K562 (cell line): ENCODE data around the gene ALG8. TPM values are rescaled to one million over a fixed set of nuclear protein-coding genes. Genes with fewer than 3 reads are reported as not detected.

ENCODE experiments used
- ATAC-seq: fragments of 200-7000 bp; cut with Tn5 transposase; 3 replicates; pipeline ENCODE4 v1.9.1; 2020; ENCODE audit warnings: moderate library complexity
- BruUV-seq: library from RNA; stranded (reverse); fragments of 400-500 nt; replicated peaks from 2 replicates; lab custom pipeline; 2021; lab: Mats Ljungman, UMichigan
- CTCF ChIA-PET: fragments of 300-600 bp; formaldehyde crosslinking; extraction: SDS; loops from one replicate; lab custom pipeline; 2021; ENCODE audit warnings: low intra/inter-chr PET ratio; lab: Yijun Ruan, JAX
- POLR2A ChIA-PET: fragments of 300-600, 350-650 bp; sonication (Branson Sonifier 250); formaldehyde crosslinking; extraction: SDS; loops from one replicate; lab custom pipeline; 2021; ENCODE audit warnings: antibody characterized with exemption, inconsistent platforms; lab: Yijun Ruan, JAX
- DNase-seq, 4 experiments: peaks; one replicate each; pipeline versions ENCODE4 v3.0.0 to v3.0.0-alpha.2; 2011 to 2018; ENCODE audit warnings: low spot score in 3 of 4, mixed read lengths in 3 of 4; ENCODE audit errors: extremely low read depth in 1 of 4
- FAIRE-seq: peaks from 2 replicates; lab custom pipeline; 2011; peaks lifted over from hg19 to GRCh38; lab: Jason Lieb, UNC
- H2AFZ ChIP-seq: 2 replicates; pipeline ENCODE4 v1.6.0; 2011; ENCODE audit warnings: low read depth, low read length, control low read depth, inconsistent platforms
- H3K27ac ChIP-seq: fragments of 200-600 bp; 3 replicates; pipeline ENCODE4 v1.8.0; 2011; ENCODE audit warnings: low read depth, mild to moderate bottlenecking, control low read depth, inconsistent platforms, low read length, moderate library complexity, mixed read lengths; ENCODE audit errors: extremely low read depth
- H3K27me3 ChIP-seq, 2 experiments: fragments of 300-600 bp in 1 of 2; 2 replicates in 1 of 2; 3 replicates in 1 of 2; pipeline versions ENCODE4 v1.6.0 to v1.8.0; 2011; ENCODE audit warnings: inconsistent platforms in 2 of 2, low read length in 2 of 2, mild to moderate bottlenecking in 1 of 2, mixed read lengths in 1 of 2, moderate library complexity in 1 of 2; ENCODE audit not compliant: control insufficient read depth in 2 of 2, insufficient read depth in 2 of 2
- H3K36me3 ChIP-seq: fragments of 300-600 bp; 3 replicates; pipeline ENCODE4 v1.8.0; 2011; ENCODE audit warnings: mild to moderate bottlenecking, low read length, inconsistent platforms; ENCODE audit not compliant: control insufficient read depth, insufficient read depth
- H3K4me1 ChIP-seq, 2 experiments: fragments of 200-600 bp in 1 of 2; replicated peaks in 1 of 2; 2 replicates in 1 of 2; 3 replicates in 1 of 2; pipeline versions ENCODE4 v1.5.1 to v1.8.0; 2011; ENCODE audit warnings: inconsistent platforms in 2 of 2, low read length in 2 of 2, mild to moderate bottlenecking in 1 of 2, mixed read lengths in 1 of 2, moderate library complexity in 1 of 2; ENCODE audit not compliant: control insufficient read depth in 2 of 2, insufficient read depth in 2 of 2
- H3K4me2 ChIP-seq: 2 replicates; pipeline ENCODE4 v1.6.1; 2011; ENCODE audit warnings: low read length, control low read depth, inconsistent platforms, mixed read lengths; ENCODE audit not compliant: insufficient read depth
- H3K4me3 ChIP-seq: fragments of 200-600 bp; sonication (generic), shearing (Covaris generic); 2 replicates; pipeline ENCODE4 v1.5.1; 2016; ENCODE audit warnings: control low read depth, inconsistent platforms
- H3K79me2 ChIP-seq: fragments of 200-600 bp; 3 replicates; pipeline ENCODE4 v1.8.0; 2011; ENCODE audit warnings: low read length, inconsistent platforms; ENCODE audit not compliant: control insufficient read depth, insufficient read depth
- H3K9ac ChIP-seq, 2 experiments: 2 replicates each; pipeline versions ENCODE4 v1.6.0 to v1.6.1; 2011; ENCODE audit warnings: low read depth in 2 of 2, low read length in 2 of 2, control low read depth in 1 of 2, inconsistent platforms in 1 of 2, mild to moderate bottlenecking in 1 of 2, mixed read lengths in 1 of 2; ENCODE audit not compliant: insufficient read depth in 1 of 2
- H3K9me1 ChIP-seq: one replicate; pipeline ENCODE4 v1.6.0; 2011; ENCODE audit warnings: inconsistent platforms, mild to moderate bottlenecking, low read length, moderate library complexity; ENCODE audit not compliant: control insufficient read depth, insufficient read depth
- H3K9me3 ChIP-seq: replicated peaks from 2 replicates; pipeline ENCODE4 v1.5.1; 2011; ENCODE audit warnings: low read depth, low read length, inconsistent platforms; ENCODE audit not compliant: control insufficient read depth, insufficient read depth
- H4K20me1 ChIP-seq: replicated peaks from 2 replicates; pipeline ENCODE4 v1.6.1; 2011; ENCODE audit warnings: low read length, inconsistent platforms, mixed read lengths; ENCODE audit not compliant: control insufficient read depth, insufficient read depth
- CBFB ChIP-seq: sonication (generic); formaldehyde crosslinking; IDR thresholded peaks from 2 replicates; pipeline ENCODE4 v1.4.0; 2020; ENCODE audit warnings: mild to moderate bottlenecking, missing genetic modification reagents
- CC2D1A ChIP-seq: fragments of 450-650 bp; IDR thresholded peaks from 2 replicates; pipeline ENCODE4 v1.6.1; 2017; ENCODE audit warnings: mild to moderate bottlenecking
- CREM ChIP-seq: IDR thresholded peaks from 2 replicates; pipeline ENCODE4 v1.6.1; 2014; ENCODE audit warnings: antibody characterized with exemption, low read depth
- EGR1 ChIP-seq: fragments of 450-650 bp; conservative IDR thresholded peaks from 2 replicates; pipeline ENCODE4 v1.6.1; 2017; ENCODE audit warnings: mild to moderate bottlenecking
- EP300 ChIP-seq: IDR thresholded peaks from 2 replicates; pipeline ENCODE4 v1.6.1; 2012; ENCODE audit warnings: low read length, improper control_type of control experiment
- JUND ChIP-seq, 2 experiments: IDR thresholded peaks; 2 replicates in 1 of 2; 3 replicates in 1 of 2; pipeline ENCODE4 v1.6.1; 2011; ENCODE audit warnings: borderline replicate concordance in 2 of 2, low read depth in 2 of 2, low read length in 2 of 2, improper control_type of control experiment in 1 of 2, missing biosample characterization in 1 of 2, missing genetic modification characterization in 1 of 2, missing genetic modification reagents in 1 of 2
- MEIS2 ChIP-seq: fragments of 450-650 bp; IDR thresholded peaks from 2 replicates; pipeline ENCODE4 v1.6.1; 2014; ENCODE audit warnings: mild to moderate bottlenecking; ENCODE audit not compliant: partially characterized antibody
- SIN3A ChIP-seq, 2 experiments: fragments of 150-350 bp in 1 of 2; IDR thresholded peaks; 2 replicates each; pipeline ENCODE4 v1.6.1; 2011 to 2016; ENCODE audit warnings: borderline replicate concordance in 2 of 2, low read depth in 2 of 2, low read length in 2 of 2, mild to moderate bottlenecking in 2 of 2, moderate library complexity in 2 of 2; ENCODE audit not compliant: control insufficient read depth in 1 of 2
- SIN3B ChIP-seq: fragments of 450-650 bp; IDR thresholded peaks from 2 replicates; pipeline ENCODE4 v1.6.1; 2017; ENCODE audit warnings: low read depth, mild to moderate bottlenecking, moderate library complexity
- TEAD4 ChIP-seq, 2 experiments: sonication (generic) in 1 of 2; formaldehyde crosslinking in 1 of 2; IDR thresholded peaks; 2 replicates each; pipeline versions ENCODE4 v1.6.1 to v1.8.0; 2012 to 2022; ENCODE audit warnings: borderline replicate concordance in 1 of 2, inconsistent platforms in 1 of 2, low read length in 1 of 2, mild to moderate bottlenecking in 1 of 2, missing genetic modification reagents in 1 of 2
- YY1 ChIP-seq, 3 experiments: IDR thresholded peaks; 2 replicates each; pipeline ENCODE4 v1.6.1; 2011; ENCODE audit warnings: low read length in 2 of 3, mild to moderate bottlenecking in 2 of 3, moderate library complexity in 2 of 3, borderline replicate concordance in 1 of 3, control low read depth in 1 of 3, low read depth in 1 of 3; ENCODE audit not compliant: insufficient read depth in 3 of 3, insufficient replicate concordance in 2 of 3, control insufficient read depth in 1 of 3, insufficient read length in 1 of 3; ENCODE audit errors: extremely low read depth in 1 of 3
- ZNF134 ChIP-seq: fragments of 250-450 bp; sonication (Bioruptor Pico); conservative IDR thresholded peaks from 2 replicates; pipeline ENCODE4 v1.4.0; 2020
- WGBS: fragments of 100-300 bp; shearing (Covaris generic); methylation state at CpG from one replicate; pipeline ENCODE4 v1.1.6; 2016; ENCODE audit warnings: low coverage, mixed read lengths; ENCODE audit not compliant: insufficient coverage; ENCODE audit errors: missing lambda C conversion rate; 5-methylcytosine and 5-hydroxymethylcytosine counted together
- in situ Hi-C: fragments of 300-500 bp; cut with MboI; formaldehyde crosslinking; loops from 4 replicates; pipeline ENCODE4 v1.15.0; 2018; ENCODE audit warnings: inconsistent platforms, mixed read lengths
- intact Hi-C: fragments of 100-400 bp; cut with micrococcal nuclease; formaldehyde crosslinking; loops from 2 replicates; pipeline ENCODE4 v1.14.2; 2022
- polyA plus RNA-seq, 8 experiments: library from polyadenylated mRNA; depleted of rRNA in 4 of 8; stranded (reverse) in 5 of 8; unstranded in 3 of 8; fragments of >200 nt; fragmentation: Nextera tagmentation in 2 of 8; fragmentation: Illumina TruSeq in 1 of 8; extraction: Ambion mirVana in 2 of 8; extraction: Trizol in 1 of 8; gene quantifications; 2 replicates each; pipeline versions ENCODE4 v1.2.1 to v1.2.3, GENCODE V29; 2011 to 2014; ENCODE audit warnings: inconsistent platforms in 1 of 8, missing spikeins in 1 of 8
- total RNA-seq, 7 experiments: library from RNA; depleted of rRNA in 6 of 7; stranded (reverse); fragments of >200 nt in 6 of 7; fragmentation: Illumina TruSeq in 2 of 7; extraction: Trizol in 2 of 7; gene quantifications; 2 replicates each; pipeline versions ENCODE4 v1.2.1 to v1.2.3, GENCODE V29; 2011 to 2021; ENCODE audit warnings: low replicate concordance in 1 of 7
- TF ChIP-seq, protein P1 (sequence below): fragments of 250-450 bp; sonication (Bioruptor Pico); IDR thresholded peaks from 2 replicates; pipeline ENCODE4 v1.8.0; 2022; ENCODE audit warnings: inconsistent platforms
- TF ChIP-seq, protein P2 (sequence below), 2 experiments: IDR thresholded peaks; 2 replicates each; pipeline ENCODE4 v1.6.1; 2012; ENCODE audit warnings: improper control_type of control experiment in 2 of 2, low read depth in 2 of 2, low read length in 2 of 2, borderline replicate concordance in 1 of 2

Gene ALG8
- total and polyA plus RNA-seq, 9 of the 15 experiments (the other 6 are each of a cell fraction or from before 2014, with no cell fraction given) = 59.3 to 189 (median 106) TPM

DNA sequence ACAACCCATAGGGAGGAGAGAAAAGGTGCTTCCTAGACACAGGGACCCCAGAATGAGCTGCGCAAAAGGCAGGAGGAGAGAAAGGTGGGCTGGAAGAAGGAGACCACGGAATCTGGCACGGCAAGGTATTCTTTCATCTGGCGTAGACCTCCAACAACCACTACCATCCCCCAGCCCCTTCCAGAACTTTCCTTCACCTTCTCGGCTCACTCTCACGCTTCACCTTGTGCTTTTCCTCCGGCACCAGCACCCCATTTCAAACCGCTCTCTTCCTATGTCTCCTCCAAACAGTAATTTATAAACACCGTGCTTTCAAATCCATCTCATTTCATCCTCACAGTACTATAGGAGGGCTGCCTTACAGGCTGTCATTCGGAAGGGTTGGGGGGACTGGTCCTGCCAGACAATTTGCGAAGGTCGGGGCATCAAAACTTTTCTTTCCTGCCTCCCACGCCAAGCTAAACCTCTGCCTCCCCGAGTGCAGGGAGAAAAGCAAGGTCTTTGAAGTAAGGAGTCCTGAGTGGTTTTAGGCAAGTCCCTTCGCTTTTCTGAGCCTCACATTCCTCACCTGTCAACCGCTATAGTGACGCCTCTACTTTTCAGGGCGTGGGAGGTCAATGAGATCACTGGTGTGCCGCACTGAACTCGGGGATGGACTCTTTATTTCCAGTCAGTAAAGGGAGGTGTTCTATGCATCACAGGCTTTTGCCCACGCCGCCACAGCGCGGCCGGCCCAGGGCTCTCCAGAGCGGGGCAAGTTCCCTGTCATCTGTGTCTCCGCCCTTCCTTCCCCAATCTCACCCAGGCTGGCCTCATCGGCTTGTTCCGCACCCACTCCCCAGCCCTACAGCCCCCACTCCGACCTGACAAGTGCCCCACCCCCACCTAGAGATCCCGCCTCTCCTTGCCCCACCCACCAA, 48.2 kb upstream of the ALG8 start:
- Histone ChIP-seq H3K79me2 (peaks cover 15% of the 10 kb centered on the region; the same call in 2 of the 3 replicates), H3K27ac (peak overlapping the region; percentile 41; the same call in 2 of the 3 replicates), H4K20me1 (no peaks in the 10 kb centered on the region; the same call in 1 of the 2 replicates), H3K4me3 (peak overlapping the region; percentile 73), H3K4me1 (peaks cover 36 to 44% of the 10 kb centered on the region in 2 experiments), H3K4me2 (peak overlapping the region; percentile 85), H3K9me1 (no peaks in the 10 kb centered on the region), H2AFZ (peak overlapping the region; percentile 94), H3K9ac (peak overlapping the region; percentile 51 to 90), H3K9me3 (no peaks in the 10 kb centered on the region), H3K36me3 (no peaks in the 10 kb centered on the region; the same call in 2 of the 3 replicates), H3K27me3 (no peaks in the 10 kb centered on the region)
- 23% methylated on average over 26 of the region's 31 CpGs for whole genome bisulfite sequencing
- peak; percentile 55 for FAIRE-seq
- ChIA-PET POLR2A (interaction anchor here (0.6 to 1.5 kb wide), 7 partner anchors 25 to 258 kb away, joined by 3 to 6 read pairs (median 4); partner anchors contain the start of genes ALG8 and GAB2), CTCF (no interaction called here)
- in situ Hi-C loops (no loop called here), intact Hi-C loops (loop anchor here (5.0 kb wide), 2 partner anchors 40 to 135 kb away; no protein-coding TSS in a partner anchor)
- ATAC-seq = peak; percentile 47
- no peak for DNase-seq
- BruUV-seq = no TSS peak
- TF ChIP-seq MEIS2 (peak; percentile 38), EP300 (0 out of 2 replicates have a peak, but pooled peaks have one; percentile 1), SIN3A (IDR thresholded peaks at IDR 0.05; ENCODE audit: borderline replicate concordance in 2 of 2, control insufficient read depth in 1 of 2, low read depth in 2 of 2, low read length in 2 of 2) (peak in 1 of 2 experiments; percentile 47; a peak in 1 of 4 replicates), CC2D1A (no peak), CREM (peak; percentile 50; the same call in 1 of the 2 replicates), TEAD4 (IDR thresholded peaks at IDR 0.05; ENCODE audit: low read length) (0 out of 2 replicates have a peak, but pooled peaks have one; percentile 5), TEAD4 (CRISPR knock-in tag; IDR thresholded peaks at IDR 0.05; ENCODE audit: borderline replicate concordance) (no peak), ZNF134 (CRISPR knock-in tag) (peak; percentile 71), EGR1 (peak; percentile 59), CBFB (no peak), SIN3B (no peak), YY1 (IDR thresholded peaks at IDR 0.05; ENCODE audit: borderline replicate concordance in 1 of 3, control insufficient read depth in 1 of 3, extremely low read depth in 1 of 3, insufficient read depth in 3 of 3, insufficient read length in 1 of 3, insufficient replicate concordance in 2 of 3, low read depth in 1 of 3, low read length in 2 of 3) (peak in 1 of 3 experiments; percentile 10), JUND (IDR thresholded peaks at IDR 0.05; ENCODE audit: borderline replicate concordance, low read depth, low read length) (no peak), JUND (tag; IDR thresholded peaks at IDR 0.05; ENCODE audit: borderline replicate concordance, low read depth, low read length) (peak; percentile 15; the same call in 1 of the 3 replicates)
- TF ChIP-seq, protein P1, sequence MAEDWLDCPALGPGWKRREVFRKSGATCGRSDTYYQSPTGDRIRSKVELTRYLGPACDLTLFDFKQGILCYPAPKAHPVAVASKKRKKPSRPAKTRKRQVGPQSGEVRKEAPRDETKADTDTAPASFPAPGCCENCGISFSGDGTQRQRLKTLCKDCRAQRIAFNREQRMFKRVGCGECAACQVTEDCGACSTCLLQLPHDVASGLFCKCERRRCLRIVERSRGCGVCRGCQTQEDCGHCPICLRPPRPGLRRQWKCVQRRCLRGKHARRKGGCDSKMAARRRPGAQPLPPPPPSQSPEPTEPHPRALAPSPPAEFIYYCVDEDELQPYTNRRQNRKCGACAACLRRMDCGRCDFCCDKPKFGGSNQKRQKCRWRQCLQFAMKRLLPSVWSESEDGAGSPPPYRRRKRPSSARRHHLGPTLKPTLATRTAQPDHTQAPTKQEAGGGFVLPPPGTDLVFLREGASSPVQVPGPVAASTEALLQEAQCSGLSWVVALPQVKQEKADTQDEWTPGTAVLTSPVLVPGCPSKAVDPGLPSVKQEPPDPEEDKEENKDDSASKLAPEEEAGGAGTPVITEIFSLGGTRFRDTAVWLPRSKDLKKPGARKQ (CRISPR knock-in tag) = 0 out of 2 replicates have a peak, but pooled peaks have one; percentile 10
- TF ChIP-seq, protein P2, sequence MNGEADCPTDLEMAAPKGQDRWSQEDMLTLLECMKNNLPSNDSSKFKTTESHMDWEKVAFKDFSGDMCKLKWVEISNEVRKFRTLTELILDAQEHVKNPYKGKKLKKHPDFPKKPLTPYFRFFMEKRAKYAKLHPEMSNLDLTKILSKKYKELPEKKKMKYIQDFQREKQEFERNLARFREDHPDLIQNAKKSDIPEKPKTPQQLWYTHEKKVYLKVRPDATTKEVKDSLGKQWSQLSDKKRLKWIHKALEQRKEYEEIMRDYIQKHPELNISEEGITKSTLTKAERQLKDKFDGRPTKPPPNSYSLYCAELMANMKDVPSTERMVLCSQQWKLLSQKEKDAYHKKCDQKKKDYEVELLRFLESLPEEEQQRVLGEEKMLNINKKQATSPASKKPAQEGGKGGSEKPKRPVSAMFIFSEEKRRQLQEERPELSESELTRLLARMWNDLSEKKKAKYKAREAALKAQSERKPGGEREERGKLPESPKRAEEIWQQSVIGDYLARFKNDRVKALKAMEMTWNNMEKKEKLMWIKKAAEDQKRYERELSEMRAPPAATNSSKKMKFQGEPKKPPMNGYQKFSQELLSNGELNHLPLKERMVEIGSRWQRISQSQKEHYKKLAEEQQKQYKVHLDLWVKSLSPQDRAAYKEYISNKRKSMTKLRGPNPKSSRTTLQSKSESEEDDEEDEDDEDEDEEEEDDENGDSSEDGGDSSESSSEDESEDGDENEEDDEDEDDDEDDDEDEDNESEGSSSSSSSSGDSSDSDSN (IDR thresholded peaks at IDR 0.05; ENCODE audit: borderline replicate concordance in 1 of 2, low read depth in 2 of 2, low read length in 2 of 2) = peak in 1 of 2 experiments; percentile 44; a peak in 1 of 4 replicates
